ENCODE results near the gene LEKR1. TPM values are rescaled to one million over a fixed set of nuclear protein-coding genes. Genes with fewer than 3 reads are reported as not detected.

Gene LEKR1
- polyA plus RNA-seq, 1 experiment, result 0.12 TPM

GRCh38 chr3:157079676-157080369 lies 253.7 kb downstream of the LEKR1 start:
- ChIA-PET POLR2A (no interaction called here), CTCF (interaction anchor here (0.6 to 10.4 kb wide), 7 partner anchors 9 to 570 kb away, joined by 3 to 140 read pairs (median 4); partner anchors contain the start of gene TIPARP)
- no peak for DNase-seq (ENCODE audit: low read depth)
- Histone ChIP-seq H3K27me3 (ENCODE audit: control insufficient read depth, insufficient read depth, low read length) (no peaks in the 10 kb centered on the region), H3K36me3 (ENCODE audit: control insufficient read depth, insufficient read depth, low read length) (no peaks in the 10 kb centered on the region), H3K4me3 (ENCODE audit: low read depth, low read length) (no peak overlapping the region)
- TF ChIP-seq CTCF (IDR thresholded peaks at IDR 0.05; ENCODE audit: insufficient read depth, low read depth, low read length), result no peak

GRCh38 chr3:157081626-157082210 lies 255.6 kb downstream of the LEKR1 start:
- ChIA-PET POLR2A (no interaction called here), CTCF (interaction anchor here (0.6 to 10.4 kb wide), 24 partner anchors 10 to 930 kb away, joined by 3 to 140 read pairs (median 4); partner anchors contain the start of gene TIPARP)
- DNase-seq (ENCODE audit: low read depth), result peak; percentile 81
- H3K27me3 ChIP-seq (ENCODE audit: control insufficient read depth, insufficient read depth, low read length), result no peaks in the 10 kb centered on the region
- H3K36me3 ChIP-seq (ENCODE audit: control insufficient read depth, insufficient read depth, low read length), result no peaks in the 10 kb centered on the region
- TF ChIP-seq CTCF (IDR thresholded peaks at IDR 0.05; ENCODE audit: insufficient read depth, low read depth, low read length), result peak; percentile 96
- no peak overlapping the region for H3K4me3 ChIP-seq (ENCODE audit: low read depth, low read length)

- ChIA-PET POLR2A (no interaction called here), CTCF (interaction anchor here (0.5 to 10.4 kb wide), 28 partner anchors 9 to 931 kb away, joined by 3 to 140 read pairs (median 4); partner anchors contain the start of gene TIPARP)
- H3K36me3 ChIP-seq (ENCODE audit: control insufficient read depth, insufficient read depth, low read length), result no peaks in the 10 kb centered on the region
- DNase-seq (ENCODE audit: low read depth), result no peak
- no peaks in the 10 kb centered on the region for H3K27me3 ChIP-seq (ENCODE audit: control insufficient read depth, insufficient read depth, low read length)
- H3K4me3 ChIP-seq (ENCODE audit: low read depth, low read length), result no peak overlapping the region
- TF ChIP-seq CTCF (IDR thresholded peaks at IDR 0.05; ENCODE audit: insufficient read depth, low read depth, low read length), result no peak
These were observed 256.3 kb downstream of the LEKR1 start for GRCh38 chr3:157082305-157082982.

- H3K4me3 ChIP-seq (ENCODE audit: low read depth, low read length), result no peak overlapping the region
- CTCF ChIA-PET, result interaction anchor here (0.6 to 10.4 kb wide), 5 partner anchors 51 to 411 kb away, joined by 3 to 140 read pairs (median 4); partner anchors contain the start of gene TIPARP
- TF ChIP-seq CTCF (IDR thresholded peaks at IDR 0.05; ENCODE audit: insufficient read depth, low read depth, low read length), result no peak
- POLR2A ChIA-PET, result no interaction called here
- DNase-seq (ENCODE audit: low read depth), result no peak
- no peaks in the 10 kb centered on the region for H3K36me3 ChIP-seq (ENCODE audit: control insufficient read depth, insufficient read depth, low read length)
- H3K27me3 ChIP-seq (ENCODE audit: control insufficient read depth, insufficient read depth, low read length), result no peaks in the 10 kb centered on the region
These were observed 257.7 kb downstream of the LEKR1 start for GRCh38 chr3:157083824-157084223.
